Large intestine (tissue), 3 donors: ENCODE measurements around the gene SPRED1. TPM values are rescaled to one million over a fixed set of nuclear protein-coding genes. Genes with fewer than 3 reads are reported as not detected.
"Not testable (repeated sequence)": the region's sequence is repeated elsewhere in the genome, so short reads cannot be mapped to it uniquely, and the experiment has no call there.

Experiments used
- DNase-seq, 2 donors: peaks; one replicate each; pipeline versions ENCODE4 v3.0.0 to v3.0.0-alpha.2; 2013
- H3K27ac ChIP-seq: one replicate; pipeline ENCODE4 v1.5.1; 2013; ENCODE audit warnings: low read length
- H3K27me3 ChIP-seq: 2 replicates; pipeline ENCODE4 v1.6.1; 2013; ENCODE audit warnings: low read length; ENCODE audit not compliant: control insufficient read depth, insufficient read depth
- H3K36me3 ChIP-seq: 2 replicates; pipeline ENCODE4 v1.6.1; 2013; ENCODE audit warnings: low read length; ENCODE audit not compliant: control insufficient read depth, insufficient read depth
- H3K4me1 ChIP-seq: one replicate; pipeline ENCODE4 v1.6.1; 2013; ENCODE audit warnings: low read length; ENCODE audit not compliant: control insufficient read depth, insufficient read depth
- H3K4me3 ChIP-seq: one replicate; pipeline ENCODE4 v1.5.1; 2013; ENCODE audit warnings: low read length
- H3K9me3 ChIP-seq: one replicate; pipeline ENCODE4 v1.6.1; 2013; ENCODE audit warnings: mild to moderate bottlenecking, low read depth, low read length, moderate library complexity; ENCODE audit not compliant: control insufficient read depth
- WGBS: methylation state at CpG from one replicate; pipeline ENCODE4 v1.1.5; 2013; ENCODE audit warnings: low lambda C conversion rate; ENCODE audit not compliant: insufficient coverage; 5-methylcytosine and 5-hydroxymethylcytosine counted together
- polyA plus RNA-seq: library from polyadenylated mRNA; unstranded; fragments of 120-200 nt; gene quantifications from one replicate; pipeline ENCODE4 v1.2.1, GENCODE V29; 2013

The SPRED1 gene
- polyA plus RNA-seq, 1 donor: 28.2 TPM

DNA sequence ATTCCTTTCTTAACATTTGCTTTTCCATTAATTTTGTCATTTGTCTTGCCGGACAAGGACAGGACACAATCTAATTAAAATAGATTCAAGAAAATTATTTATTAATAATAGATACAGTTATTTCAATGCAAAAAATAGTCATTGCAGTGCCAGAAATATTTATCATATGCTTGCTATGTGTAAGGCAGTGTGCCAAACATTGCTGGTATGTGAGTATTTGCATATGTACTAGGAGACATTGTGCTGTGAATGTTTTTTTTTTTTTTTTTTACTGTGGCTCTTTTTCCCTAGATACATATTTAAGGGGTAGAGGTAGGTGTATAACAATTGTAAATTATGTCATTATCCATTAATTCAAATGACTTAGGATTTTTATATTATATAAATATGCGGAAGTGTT, 23.3 kb downstream of the SPRED1 start:
- Histone ChIP-seq H3K9me3 (no peaks in the 10 kb centered on the region), H3K27me3 (no peaks in the 10 kb centered on the region), H3K36me3 (peaks cover 2% of the 10 kb centered on the region), H3K4me1 (no peaks in the 10 kb centered on the region), H3K27ac (no peak overlapping the region), H3K4me3 (no peak overlapping the region)
- WGBS: 56% methylated on average over 2 of the region's 2 CpGs
- no peak for DNase-seq

GRCh38 chr15:38277281-38277680, 24.6 kb downstream of the SPRED1 start:
- H3K9me3 ChIP-seq, H3K36me3 ChIP-seq, H3K27ac ChIP-seq, H3K4me3 ChIP-seq, DNase-seq, H3K27me3 ChIP-seq, H3K4me1 ChIP-seq: not testable (repeated sequence)
- no CpG with 5 or more reads among the region's 1 CpG for whole genome bisulfite sequencing

- DNase-seq: no peak
- Histone ChIP-seq H3K27me3 (no peaks in the 10 kb centered on the region), H3K4me1 (no peaks in the 10 kb centered on the region), H3K27ac (no peak overlapping the region), H3K36me3 (no peaks in the 10 kb centered on the region), H3K9me3 (no peaks in the 10 kb centered on the region), H3K4me3 (no peak overlapping the region)
- WGBS: no CpG with 5 or more reads among the region's 1 CpG
These were observed 28.4 kb downstream of the SPRED1 start for GRCh38 chr15:38281031-38281430.

GRCh38 chr15:38283010-38283409, 30.4 kb downstream of the SPRED1 start:
- Histone ChIP-seq H3K4me3 (no peak overlapping the region), H3K4me1 (no peaks in the 10 kb centered on the region), H3K9me3 (no peaks in the 10 kb centered on the region), H3K27me3 (no peaks in the 10 kb centered on the region), H3K36me3 (no peaks in the 10 kb centered on the region), H3K27ac (no peak overlapping the region)
- WGBS: no CpG with 5 or more reads among the region's 8 CpGs
- no peak for DNase-seq

- H3K9me3 ChIP-seq: no peaks in the 10 kb centered on the region
- WGBS: 100% methylated on average over 2 of the region's 4 CpGs
- no peak overlapping the region for H3K27ac ChIP-seq
- DNase-seq: no peak
- H3K4me1 ChIP-seq: no peaks in the 10 kb centered on the region
- H3K4me3 ChIP-seq: no peak overlapping the region
- H3K36me3 ChIP-seq: peaks cover 3% of the 10 kb centered on the region
- no peaks in the 10 kb centered on the region for H3K27me3 ChIP-seq
These were observed 32.8 kb downstream of the SPRED1 start for GRCh38 chr15:38285456-38285855.

DNA sequence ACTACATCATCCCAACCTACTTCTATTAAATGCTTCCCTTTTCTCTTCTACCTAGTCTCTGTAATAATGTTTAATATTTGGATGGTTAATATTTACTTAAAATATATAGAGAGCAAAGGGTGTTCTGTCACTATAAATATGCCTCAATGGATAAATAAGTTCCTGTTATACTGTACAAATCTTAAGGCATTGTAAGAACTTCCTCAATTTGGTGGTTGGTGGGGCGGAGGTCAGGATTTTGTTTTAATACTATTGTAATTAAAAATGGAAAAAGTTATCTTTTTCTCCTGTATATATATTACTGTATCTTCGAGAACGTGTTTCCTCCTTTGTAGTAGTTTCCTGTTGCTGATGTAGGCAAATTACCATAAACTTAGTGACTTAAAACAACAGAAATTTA, 41.5 kb downstream of the SPRED1 start:
- 61% methylated on average over 2 of the region's 3 CpGs for WGBS

GRCh38 chr15:38297623-38298388, 45.2 kb downstream of the SPRED1 start:
- no peaks in the 10 kb centered on the region for H3K9me3 ChIP-seq
- WGBS: 94% methylated on average over 2 of the region's 4 CpGs
- no peak overlapping the region for H3K4me3 ChIP-seq
- H3K27ac ChIP-seq: no peak overlapping the region
- DNase-seq: no peak
- H3K4me1 ChIP-seq: no peaks in the 10 kb centered on the region
- H3K27me3 ChIP-seq: no peaks in the 10 kb centered on the region
- peaks cover 15% of the 10 kb centered on the region for H3K36me3 ChIP-seq

More for the DNA sequence above, 41.5 kb downstream of the SPRED1 start:
- H3K4me3 ChIP-seq: no peak overlapping the region
- no peak overlapping the region for H3K27ac ChIP-seq
- H3K9me3 ChIP-seq: no peaks in the 10 kb centered on the region
- peaks cover 10% of the 10 kb centered on the region for H3K36me3 ChIP-seq
- no peak for DNase-seq
- H3K27me3 ChIP-seq: no peaks in the 10 kb centered on the region
- no peaks in the 10 kb centered on the region for H3K4me1 ChIP-seq

- peaks cover 20% of the 10 kb centered on the region for H3K36me3 ChIP-seq
- H3K27ac ChIP-seq: no peak overlapping the region
- H3K9me3 ChIP-seq: no peaks in the 10 kb centered on the region
- no peaks in the 10 kb centered on the region for H3K4me1 ChIP-seq
- no peak for DNase-seq
- H3K27me3 ChIP-seq: no peaks in the 10 kb centered on the region
- H3K4me3 ChIP-seq: no peak overlapping the region
- WGBS: no CpG with 5 or more reads among the region's 6 CpGs
These were observed 46.6 kb downstream of the SPRED1 start for GRCh38 chr15:38299216-38299615.

DNA sequence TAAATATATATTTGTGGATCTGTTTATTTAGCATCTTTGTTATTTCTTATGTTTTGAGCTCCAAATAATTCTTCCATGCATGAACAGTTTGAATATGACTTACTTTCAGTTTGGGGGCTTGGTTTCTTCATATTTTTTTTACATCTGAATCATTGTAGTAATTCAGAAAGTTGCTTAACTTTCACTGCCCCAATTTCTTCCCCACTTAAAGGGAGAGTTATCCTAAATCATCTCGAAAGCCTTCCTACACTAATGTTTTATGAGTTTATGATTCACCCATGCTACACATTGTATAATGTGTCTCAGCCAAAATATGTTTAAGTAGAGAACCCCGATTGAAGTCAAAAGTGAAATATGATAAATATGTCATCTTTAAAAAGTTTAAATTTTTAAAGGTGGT, 47.8 kb downstream of the SPRED1 start:
- no peak overlapping the region for H3K27ac ChIP-seq
- H3K27me3 ChIP-seq: no peaks in the 10 kb centered on the region
- peaks cover 22% of the 10 kb centered on the region for H3K36me3 ChIP-seq
- WGBS: 100% methylated on average over 1 of the region's 2 CpGs
- H3K9me3 ChIP-seq: no peaks in the 10 kb centered on the region
- no peaks in the 10 kb centered on the region for H3K4me1 ChIP-seq
- no peak for DNase-seq
- H3K4me3 ChIP-seq: no peak overlapping the region

DNA sequence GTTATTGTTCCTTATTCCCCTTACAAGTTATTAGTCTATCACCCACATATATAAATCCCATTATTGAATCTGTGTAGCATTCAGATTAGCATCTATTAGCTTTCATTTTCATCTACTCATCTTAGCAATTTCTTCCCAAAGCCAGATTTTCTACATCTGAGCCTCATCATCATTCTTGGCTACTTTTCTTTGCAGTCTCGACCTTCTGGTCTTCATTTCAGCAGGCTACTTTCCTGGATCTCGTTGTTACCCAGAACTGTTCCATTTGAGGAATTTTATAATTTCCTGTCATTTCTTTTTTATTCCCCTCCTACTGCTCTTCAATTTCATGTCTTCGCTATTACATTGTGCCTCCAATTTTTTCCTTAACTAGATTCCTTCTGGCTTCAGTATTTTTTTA, 51.8 kb downstream of the SPRED1 start:
- Histone ChIP-seq H3K4me3 (no peak overlapping the region), H3K9me3 (no peaks in the 10 kb centered on the region), H3K27ac (no peak overlapping the region), H3K27me3 (no peaks in the 10 kb centered on the region), H3K4me1 (no peaks in the 10 kb centered on the region), H3K36me3 (peaks cover 22% of the 10 kb centered on the region)
- DNase-seq: no peak
- WGBS: 93% methylated on average over 3 of the region's 3 CpGs

- H3K36me3 ChIP-seq: peaks cover 17% of the 10 kb centered on the region
- H3K4me1 ChIP-seq: no peaks in the 10 kb centered on the region
- H3K27ac ChIP-seq: no peak overlapping the region
- H3K4me3 ChIP-seq: no peak overlapping the region
- no peaks in the 10 kb centered on the region for H3K9me3 ChIP-seq
- H3K27me3 ChIP-seq: no peaks in the 10 kb centered on the region
- no peak for DNase-seq
- WGBS: 60% methylated on average over 2 of the region's 2 CpGs
These were observed 54.6 kb downstream of the SPRED1 start for GRCh38 chr15:38307251-38307650.
